ENCODE measurements around the gene GPHA2. TPM values are rescaled to one million over a fixed set of nuclear protein-coding genes. Genes with fewer than 3 reads are reported as not detected.

GPHA2 gene
- total and polyA plus RNA-seq, 2 donors (not counting 1 experiment from before 2014, with no cell fraction given) = not detected

GRCh38 chr11:64894070-64894811 lies 41.5 kb downstream of the GPHA2 start:
- Histone ChIP-seq H3K9ac (ENCODE audit: insufficient read depth, low read length) (no peak overlapping the region), H3K36me3 (ENCODE audit: control insufficient read depth, insufficient read depth, low read length) (peaks cover 8% of the 10 kb centered on the region), H3K27ac (ENCODE audit: insufficient read depth, low read length) (no peak overlapping the region), H3K9me3 (ENCODE audit: control insufficient read depth, insufficient read depth, low read depth, low read length) (no peaks in the 10 kb centered on the region), H3K4me2 (ENCODE audit: extremely low read depth, insufficient read depth, low read length) (no peak overlapping the region), H2AFZ (ENCODE audit: low read length) (no peak overlapping the region), H3K27me3 (ENCODE audit: control insufficient read depth, insufficient read depth, low read length) (no peaks in the 10 kb centered on the region), H4K20me1 (ENCODE audit: control insufficient read depth, extremely low read depth, insufficient read depth, low read length) (no peaks in the 10 kb centered on the region), H3K79me2 (ENCODE audit: control insufficient read depth, insufficient read depth, low read length) (no peaks in the 10 kb centered on the region), H3K4me1 (ENCODE audit: control insufficient read depth, extremely low read depth, insufficient read depth, low read length) (no peaks in the 10 kb centered on the region), H3K4me3 (replicated peaks in 1 of 4; ENCODE audit: control extremely low read depth in 1 of 4, insufficient read depth in 1 of 4, low read depth in 3 of 4, low read length in 4 of 4) (no peak overlapping the region)
- TF ChIP-seq CTCF (conservative IDR thresholded peaks at IDR 0.05 in 1 of 2, IDR thresholded peaks at IDR 0.05 in 1 of 2; ENCODE audit: low read depth in 1 of 2, low read length in 2 of 2) (peak; percentile 75 to 88), EZH2 (IDR thresholded peaks at IDR 0.05; ENCODE audit: low read length, missing control alignments) (no peak)
- peak; percentile 34 to 69 for DNase-seq (ENCODE audit: low read depth in 2 of 2)

GRCh38 chr11:64893194-64894069 lies 42.3 kb downstream of the GPHA2 start:
- no peak for DNase-seq (ENCODE audit: low read depth in 2 of 2)

More at GRCh38 chr11:64893194-64894069, 42.3 kb downstream of the GPHA2 start:
- no peak overlapping the region for H3K4me2 ChIP-seq (ENCODE audit: extremely low read depth, insufficient read depth, low read length)
- no peaks in the 10 kb centered on the region for H4K20me1 ChIP-seq (ENCODE audit: control insufficient read depth, extremely low read depth, insufficient read depth, low read length)
- TF ChIP-seq EZH2 (IDR thresholded peaks at IDR 0.05; ENCODE audit: low read length, missing control alignments) (no peak), CTCF (conservative IDR thresholded peaks at IDR 0.05 in 1 of 2, IDR thresholded peaks at IDR 0.05 in 1 of 2; ENCODE audit: low read depth in 1 of 2, low read length in 2 of 2) (no peak)
- H3K4me1 ChIP-seq (ENCODE audit: control insufficient read depth, extremely low read depth, insufficient read depth, low read length) = no peaks in the 10 kb centered on the region
- no peak overlapping the region for H3K9ac ChIP-seq (ENCODE audit: insufficient read depth, low read length)
- no peak overlapping the region for H2AFZ ChIP-seq (ENCODE audit: low read length)
- no peak overlapping the region for H3K4me3 ChIP-seq (replicated peaks in 1 of 4; ENCODE audit: control extremely low read depth in 1 of 4, insufficient read depth in 1 of 4, low read depth in 3 of 4, low read length in 4 of 4)
- H3K79me2 ChIP-seq (ENCODE audit: control insufficient read depth, insufficient read depth, low read length) = no peaks in the 10 kb centered on the region
- no peaks in the 10 kb centered on the region for H3K27me3 ChIP-seq (ENCODE audit: control insufficient read depth, insufficient read depth, low read length)
- H3K36me3 ChIP-seq (ENCODE audit: control insufficient read depth, insufficient read depth, low read length) = peaks cover 8% of the 10 kb centered on the region
- H3K27ac ChIP-seq (ENCODE audit: insufficient read depth, low read length) = no peak overlapping the region
- no peaks in the 10 kb centered on the region for H3K9me3 ChIP-seq (ENCODE audit: control insufficient read depth, insufficient read depth, low read depth, low read length)
